ENCODE measurements around the gene RPP40.

- no peak for TF ChIP-seq POLR2A (IDR thresholded peaks at IDR 0.05)
- no peak for TF ChIP-seq CTCF (IDR thresholded peaks at IDR 0.05)
These were observed 25.1 kb upstream of the RPP40 start for GRCh38 chr6:5028921-5029320.
